HepG2 (cell line): ENCODE measurements around the gene RABGAP1. TPM values are rescaled to one million over a fixed set of nuclear protein-coding genes. Genes with fewer than 3 reads are reported as not detected.
A peak's percentile ranks its signal among the peaks of the same experiment; 100 is the strongest.

Source experiments
- BRCA1 ChIP-seq: sonication (generic); formaldehyde crosslinking; IDR thresholded peaks from 2 replicates; pipeline ENCODE4 v1.4.0; 2020; ENCODE audit warnings: missing genetic modification reagents
- CENPT ChIP-seq: sonication (generic); formaldehyde crosslinking; IDR thresholded peaks from 2 replicates; pipeline ENCODE4 v1.8.0; 2022; ENCODE audit warnings: low read depth, mild to moderate bottlenecking, moderate library complexity, missing genetic modification reagents
- FOXC1 ChIP-seq: sonication (generic); formaldehyde crosslinking; IDR thresholded peaks from 2 replicates; pipeline ENCODE4 v1.8.0; 2022; ENCODE audit warnings: mild to moderate bottlenecking, missing genetic modification reagents, borderline replicate concordance
- HHEX ChIP-seq: IDR thresholded peaks from 2 replicates; pipeline ENCODE4 v1.6.1; 2016; ENCODE audit warnings: control low read depth
- KLF12 ChIP-seq: sonication (generic); formaldehyde crosslinking; IDR thresholded peaks from 2 replicates; pipeline ENCODE4 v1.4.0; 2020; ENCODE audit warnings: missing genetic modification reagents, borderline replicate concordance
- KLF6 ChIP-seq: IDR thresholded peaks from 2 replicates; pipeline ENCODE4 v1.8.0; 2016; ENCODE audit warnings: missing biosample characterization, missing genetic modification reagents
- MEF2D ChIP-seq: sonication (generic); formaldehyde crosslinking; IDR thresholded peaks from 2 replicates; pipeline ENCODE4 v1.5.1; 2020; ENCODE audit warnings: mild to moderate bottlenecking, missing genetic modification reagents
- MEIS2 ChIP-seq: sonication (generic); formaldehyde crosslinking; IDR thresholded peaks from 2 replicates; pipeline ENCODE4 v1.9.0; 2021; ENCODE audit warnings: mild to moderate bottlenecking, missing genetic modification reagents
- MIER2 ChIP-seq: IDR thresholded peaks from 2 replicates; pipeline ENCODE4 v1.6.1; 2016; ENCODE audit warnings: missing biosample characterization, missing genetic modification reagents
- MTF2 ChIP-seq: sonication (generic); formaldehyde crosslinking; IDR thresholded peaks from 2 replicates; pipeline ENCODE4 v1.5.0; 2020; ENCODE audit warnings: missing genetic modification reagents, borderline replicate concordance
- NFKB2 ChIP-seq: sonication (generic); formaldehyde crosslinking; IDR thresholded peaks from 2 replicates; pipeline ENCODE4 v1.4.0; 2020; ENCODE audit warnings: missing genetic modification reagents, borderline replicate concordance
- RBAK ChIP-seq: sonication (generic); formaldehyde crosslinking; IDR thresholded peaks from 2 replicates; pipeline ENCODE4 v1.5.1; 2020; ENCODE audit warnings: mild to moderate bottlenecking, missing genetic modification reagents
- SP5 ChIP-seq: IDR thresholded peaks from 2 replicates; pipeline ENCODE4 v1.6.1; 2016; ENCODE audit warnings: low read depth, borderline replicate concordance
- TBX2 ChIP-seq: sonication (generic); formaldehyde crosslinking; IDR thresholded peaks from 2 replicates; pipeline ENCODE4 v1.5.0; 2020; ENCODE audit warnings: missing genetic modification reagents, mild to moderate bottlenecking, borderline replicate concordance
- ZC3H4 ChIP-seq: sonication (generic); formaldehyde crosslinking; IDR thresholded peaks from 2 replicates; pipeline ENCODE4 v1.4.0; 2020; ENCODE audit warnings: missing genetic modification reagents, borderline replicate concordance
- ZFAT ChIP-seq: sonication (generic); formaldehyde crosslinking; conservative IDR thresholded peaks from 2 replicates; pipeline ENCODE4 v1.8.1; 2023; ENCODE audit warnings: missing genetic modification reagents, inconsistent platforms
- ZFP41 ChIP-seq: sonication (generic); formaldehyde crosslinking; IDR thresholded peaks from 2 replicates; pipeline ENCODE4 v1.4.0; 2020; ENCODE audit warnings: mild to moderate bottlenecking, missing genetic modification reagents, borderline replicate concordance
- ZNF230 ChIP-seq: sonication (generic); formaldehyde crosslinking; IDR thresholded peaks from 2 replicates; pipeline ENCODE4 v1.4.0; 2020; ENCODE audit warnings: mild to moderate bottlenecking, missing genetic modification reagents
- ZNF577 ChIP-seq: sonication (generic); formaldehyde crosslinking; IDR thresholded peaks from 2 replicates; pipeline ENCODE4 v1.4.0; 2020; ENCODE audit warnings: mild to moderate bottlenecking, low read depth, missing genetic modification reagents, borderline replicate concordance
- ZNF629 ChIP-seq: sonication (generic); formaldehyde crosslinking; conservative IDR thresholded peaks from 2 replicates; pipeline ENCODE4 v1.5.0; 2020; ENCODE audit warnings: missing genetic modification reagents
- ZNF724P ChIP-seq: sonication (generic); formaldehyde crosslinking; IDR thresholded peaks from 2 replicates; pipeline ENCODE4 v1.8.0; 2022; ENCODE audit warnings: missing genetic modification reagents, borderline replicate concordance
- ZNF816 ChIP-seq: sonication (generic); formaldehyde crosslinking; IDR thresholded peaks from 2 replicates; pipeline ENCODE4 v1.8.0; 2022; ENCODE audit warnings: missing genetic modification reagents, mild to moderate bottlenecking, borderline replicate concordance
- polyA plus RNA-seq, 8 experiments: library from polyadenylated mRNA; depleted of rRNA in 3 of 8; stranded (reverse) in 7 of 8; unstranded in 1 of 8; fragments of >200 nt; fragmentation: Illumina TruSeq in 4 of 8; extraction: Trizol in 4 of 8; gene quantifications; 2 replicates each; pipeline versions ENCODE4 v1.2.1 to v1.2.3, GENCODE V29; 2011 to 2016; ENCODE audit warnings: low read depth in 4 of 8, missing spikeins in 1 of 8, mixed read lengths in 1 of 8; ENCODE audit not compliant: insufficient read depth in 1 of 8
- total RNA-seq, 5 experiments: library from RNA; depleted of rRNA; stranded (reverse); fragments of >200 nt; fragmentation: Illumina TruSeq; extraction: Trizol; gene quantifications; 2 replicates each; pipeline ENCODE4 v1.2.3, GENCODE V29; 2016; ENCODE audit warnings: low read depth in 1 of 5
- TF ChIP-seq, protein P1 (sequence below): sonication (generic); formaldehyde crosslinking; IDR thresholded peaks from 2 replicates; pipeline ENCODE4 v1.4.0; 2020; ENCODE audit warnings: mild to moderate bottlenecking, missing genetic modification reagents
- TF ChIP-seq, protein P2 (sequence below): sonication (generic); formaldehyde crosslinking; IDR thresholded peaks from 2 replicates; pipeline ENCODE4 v1.4.0; 2020; ENCODE audit warnings: missing genetic modification reagents, borderline replicate concordance
- TF ChIP-seq, protein P3 (sequence below): sonication (generic); formaldehyde crosslinking; IDR thresholded peaks from 2 replicates; pipeline ENCODE4 v1.8.1; 2023; ENCODE audit warnings: mild to moderate bottlenecking, missing genetic modification reagents

RABGAP1 gene
- total and polyA plus RNA-seq, 2 of the 13 experiments (the other 11 are each of a cell fraction or from before 2014, with no cell fraction given), result 19.1 to 19.3 TPM

DNA sequence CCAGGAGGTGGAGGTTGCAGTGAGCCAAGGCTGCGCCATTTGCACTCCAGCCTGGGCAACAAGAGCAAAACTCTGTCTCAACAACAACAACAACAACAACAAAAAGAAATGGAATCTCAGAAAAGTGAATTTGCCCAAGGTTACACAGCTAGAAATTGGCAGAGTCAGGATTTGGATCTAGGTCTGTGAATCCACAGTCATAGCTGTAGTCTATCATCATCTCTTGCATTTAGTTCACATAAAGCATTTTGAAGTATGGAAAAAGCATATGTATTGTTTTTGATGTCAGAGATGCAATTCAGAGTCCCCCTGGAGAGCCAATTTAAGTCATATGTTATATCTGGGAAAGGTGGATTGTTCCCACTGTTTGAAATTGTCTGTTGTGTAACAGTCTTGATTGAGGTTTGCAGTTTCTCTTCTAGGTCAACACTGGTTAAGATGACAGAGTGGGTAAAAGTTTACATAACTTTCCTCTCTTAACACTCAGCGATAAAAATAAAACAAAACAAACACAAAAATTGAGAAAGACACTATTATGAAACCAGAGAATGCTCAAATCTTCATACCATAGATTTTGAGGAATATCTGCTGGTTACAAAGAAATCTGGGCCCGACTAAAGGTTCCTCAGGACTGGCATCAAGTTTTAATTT is 71.2 kb downstream of the RABGAP1 start (continued):
- TF ChIP-seq ZNF629, result no peak; the same call in 1 of the 2 replicates
- peak; percentile 40; the same call in 1 of the 2 replicates for TF ChIP-seq HHEX (CRISPR knock-in tag)
- no peak for TF ChIP-seq MIER2 (CRISPR knock-in tag)
- TF ChIP-seq ZNF816 (CRISPR knock-in tag), result no peak
- TF ChIP-seq KLF12 (CRISPR knock-in tag), result no peak
- no peak for TF ChIP-seq ZNF724P (CRISPR knock-in tag)
- TF ChIP-seq, protein P1, sequence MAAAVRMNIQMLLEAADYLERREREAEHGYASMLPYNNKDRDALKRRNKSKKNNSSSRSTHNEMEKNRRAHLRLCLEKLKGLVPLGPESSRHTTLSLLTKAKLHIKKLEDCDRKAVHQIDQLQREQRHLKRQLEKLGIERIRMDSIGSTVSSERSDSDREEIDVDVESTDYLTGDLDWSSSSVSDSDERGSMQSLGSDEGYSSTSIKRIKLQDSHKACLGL (CRISPR knock-in tag), result no peak
- no peak for TF ChIP-seq FOXC1 (CRISPR knock-in tag)
- no peak for TF ChIP-seq NFKB2 (CRISPR knock-in tag)
- no peak for TF ChIP-seq BRCA1 (CRISPR knock-in tag)
- TF ChIP-seq CENPT, result no peak
- TF ChIP-seq ZC3H4 (CRISPR knock-in tag), result no peak
- TF ChIP-seq ZNF577, result no peak
- TF ChIP-seq, protein P2, sequence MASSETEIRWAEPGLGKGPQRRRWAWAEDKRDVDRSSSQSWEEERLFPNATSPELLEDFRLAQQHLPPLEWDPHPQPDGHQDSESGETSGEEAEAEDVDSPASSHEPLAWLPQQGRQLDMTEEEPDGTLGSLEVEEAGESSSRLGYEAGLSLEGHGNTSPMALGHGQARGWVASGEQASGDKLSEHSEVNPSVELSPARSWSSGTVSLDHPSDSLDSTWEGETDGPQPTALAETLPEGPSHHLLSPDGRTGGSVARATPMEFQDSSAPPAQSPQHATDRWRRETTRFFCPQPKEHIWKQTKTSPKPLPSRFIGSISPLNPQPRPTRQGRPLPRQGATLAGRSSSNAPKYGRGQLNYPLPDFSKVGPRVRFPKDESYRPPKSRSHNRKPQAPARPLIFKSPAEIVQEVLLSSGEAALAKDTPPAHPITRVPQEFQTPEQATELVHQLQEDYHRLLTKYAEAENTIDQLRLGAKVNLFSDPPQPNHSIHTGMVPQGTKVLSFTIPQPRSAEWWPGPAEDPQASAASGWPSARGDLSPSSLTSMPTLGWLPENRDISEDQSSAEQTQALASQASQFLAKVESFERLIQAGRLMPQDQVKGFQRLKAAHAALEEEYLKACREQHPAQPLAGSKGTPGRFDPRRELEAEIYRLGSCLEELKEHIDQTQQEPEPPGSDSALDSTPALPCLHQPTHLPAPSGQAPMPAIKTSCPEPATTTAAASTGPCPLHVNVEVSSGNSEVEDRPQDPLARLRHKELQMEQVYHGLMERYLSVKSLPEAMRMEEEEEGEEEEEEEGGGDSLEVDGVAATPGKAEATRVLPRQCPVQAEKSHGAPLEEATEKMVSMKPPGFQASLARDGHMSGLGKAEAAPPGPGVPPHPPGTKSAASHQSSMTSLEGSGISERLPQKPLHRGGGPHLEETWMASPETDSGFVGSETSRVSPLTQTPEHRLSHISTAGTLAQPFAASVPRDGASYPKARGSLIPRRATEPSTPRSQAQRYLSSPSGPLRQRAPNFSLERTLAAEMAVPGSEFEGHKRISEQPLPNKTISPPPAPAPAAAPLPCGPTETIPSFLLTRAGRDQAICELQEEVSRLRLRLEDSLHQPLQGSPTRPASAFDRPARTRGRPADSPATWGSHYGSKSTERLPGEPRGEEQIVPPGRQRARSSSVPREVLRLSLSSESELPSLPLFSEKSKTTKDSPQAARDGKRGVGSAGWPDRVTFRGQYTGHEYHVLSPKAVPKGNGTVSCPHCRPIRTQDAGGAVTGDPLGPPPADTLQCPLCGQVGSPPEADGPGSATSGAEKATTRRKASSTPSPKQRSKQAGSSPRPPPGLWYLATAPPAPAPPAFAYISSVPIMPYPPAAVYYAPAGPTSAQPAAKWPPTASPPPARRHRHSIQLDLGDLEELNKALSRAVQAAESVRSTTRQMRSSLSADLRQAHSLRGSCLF (CRISPR knock-in tag), result 0 out of 2 replicates have a peak, but pooled peaks have one; percentile 35
- TF ChIP-seq, protein P3, sequence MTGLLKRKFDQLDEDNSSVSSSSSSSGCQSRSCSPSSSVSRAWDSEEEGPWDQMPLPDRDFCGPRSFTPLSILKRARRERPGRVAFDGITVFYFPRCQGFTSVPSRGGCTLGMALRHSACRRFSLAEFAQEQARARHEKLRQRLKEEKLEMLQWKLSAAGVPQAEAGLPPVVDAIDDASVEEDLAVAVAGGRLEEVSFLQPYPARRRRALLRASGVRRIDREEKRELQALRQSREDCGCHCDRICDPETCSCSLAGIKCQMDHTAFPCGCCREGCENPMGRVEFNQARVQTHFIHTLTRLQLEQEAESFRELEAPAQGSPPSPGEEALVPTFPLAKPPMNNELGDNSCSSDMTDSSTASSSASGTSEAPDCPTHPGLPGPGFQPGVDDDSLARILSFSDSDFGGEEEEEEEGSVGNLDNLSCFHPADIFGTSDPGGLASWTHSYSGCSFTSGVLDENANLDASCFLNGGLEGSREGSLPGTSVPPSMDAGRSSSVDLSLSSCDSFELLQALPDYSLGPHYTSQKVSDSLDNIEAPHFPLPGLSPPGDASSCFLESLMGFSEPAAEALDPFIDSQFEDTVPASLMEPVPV (CRISPR knock-in tag), result no peak
- TF ChIP-seq RBAK, result no peak
- TF ChIP-seq ZFAT, result no peak
- TF ChIP-seq ZFP41 (CRISPR knock-in tag), result no peak
- TF ChIP-seq SP5 (CRISPR knock-in tag), result no peak
- TF ChIP-seq MTF2, result no peak
- no peak for TF ChIP-seq MEIS2 (CRISPR knock-in tag)
- peak; percentile 98 for TF ChIP-seq MEF2D
- TF ChIP-seq ZNF230 (CRISPR knock-in tag), result no peak
- TF ChIP-seq KLF6 (CRISPR knock-in tag), result 0 out of 2 replicates have a peak, but pooled peaks have one; percentile 51
- TF ChIP-seq TBX2 (CRISPR knock-in tag), result peak; percentile 33; the same call in 1 of the 2 replicates
